ENCODE results near the gene RXYLT1.

The RXYLT1 gene

GRCh38 chr12:63795032-63795687 lies 15.5 kb downstream of the RXYLT1 start:
- no peak overlapping the region for H3K27ac ChIP-seq
- no peaks in the 10 kb centered on the region for H3K4me1 ChIP-seq (ENCODE audit: control insufficient read depth in 1 of 2, insufficient read depth in 1 of 2, low read depth in 1 of 2, low read length in 1 of 2)
- no peaks in the 10 kb centered on the region for H3K27me3 ChIP-seq
- no peaks in the 10 kb centered on the region for H3K9me3 ChIP-seq
- TF ChIP-seq CTCF (IDR thresholded peaks at IDR 0.05) = no peak
- H3K36me3 ChIP-seq = no peaks in the 10 kb centered on the region
- no peak overlapping the region for H3K4me3 ChIP-seq (ENCODE audit: low read depth in 1 of 2, low read length in 1 of 2)

- H3K4me1 ChIP-seq (ENCODE audit: control insufficient read depth in 1 of 2, insufficient read depth in 1 of 2, low read depth in 1 of 2, low read length in 1 of 2) = no peaks in the 10 kb centered on the region
- H3K4me3 ChIP-seq (ENCODE audit: low read depth in 1 of 2, low read length in 1 of 2) = no peak overlapping the region
- H3K36me3 ChIP-seq = no peaks in the 10 kb centered on the region
- no peak for TF ChIP-seq CTCF (IDR thresholded peaks at IDR 0.05)
- H3K9me3 ChIP-seq = no peaks in the 10 kb centered on the region
- H3K27ac ChIP-seq = no peak overlapping the region
- no peaks in the 10 kb centered on the region for H3K27me3 ChIP-seq
These were observed 16.2 kb downstream of the RXYLT1 start for GRCh38 chr12:63795944-63796343.

GRCh38 chr12:63802012-63802608 lies 22.4 kb downstream of the RXYLT1 start:
- no peak overlapping the region for H3K27ac ChIP-seq
- H3K4me1 ChIP-seq (ENCODE audit: control insufficient read depth in 1 of 2, insufficient read depth in 1 of 2, low read depth in 1 of 2, low read length in 1 of 2) = no peaks in the 10 kb centered on the region
- no peak overlapping the region for H3K4me3 ChIP-seq (ENCODE audit: low read depth in 1 of 2, low read length in 1 of 2)
- no peaks in the 10 kb centered on the region for H3K9me3 ChIP-seq
- no peaks in the 10 kb centered on the region for H3K27me3 ChIP-seq
- no peak for TF ChIP-seq CTCF (IDR thresholded peaks at IDR 0.05)
- H3K36me3 ChIP-seq = no peaks in the 10 kb centered on the region

- H3K4me3 ChIP-seq (ENCODE audit: low read depth in 1 of 2, low read length in 1 of 2) = no peak overlapping the region
- H3K36me3 ChIP-seq = no peaks in the 10 kb centered on the region
- H3K27me3 ChIP-seq = no peaks in the 10 kb centered on the region
- no peak for TF ChIP-seq CTCF (IDR thresholded peaks at IDR 0.05)
- H3K4me1 ChIP-seq (ENCODE audit: control insufficient read depth in 1 of 2, insufficient read depth in 1 of 2, low read depth in 1 of 2, low read length in 1 of 2) = no peaks in the 10 kb centered on the region
- no peak overlapping the region for H3K27ac ChIP-seq
- no peaks in the 10 kb centered on the region for H3K9me3 ChIP-seq
These were observed 25.0 kb downstream of the RXYLT1 start for GRCh38 chr12:63804746-63805145.

GRCh38 chr12:63805704-63806672 lies 26.3 kb downstream of the RXYLT1 start:
- TF ChIP-seq CTCF (IDR thresholded peaks at IDR 0.05) = no peak
- Histone ChIP-seq H3K27me3 (no peaks in the 10 kb centered on the region), H3K9me3 (no peaks in the 10 kb centered on the region)

More at GRCh38 chr12:63805704-63806672, 26.3 kb downstream of the RXYLT1 start:
- Histone ChIP-seq H3K4me1 (ENCODE audit: control insufficient read depth in 1 of 2, insufficient read depth in 1 of 2, low read depth in 1 of 2, low read length in 1 of 2) (no peaks in the 10 kb centered on the region), H3K27ac (no peak overlapping the region), H3K36me3 (no peaks in the 10 kb centered on the region), H3K4me3 (ENCODE audit: low read depth in 1 of 2, low read length in 1 of 2) (no peak overlapping the region)

Data from neutrophil (primary cell).